Epithelial cell of esophagus (primary cell): Measurements from ENCODE around the gene SHTN1.

ENCODE experiments used
- DNase-seq: peaks from one replicate; pipeline ENCODE4 v3.0.0; 2010; ENCODE audit warnings: low read depth
- H3K4me3 ChIP-seq: 2 replicates; pipeline ENCODE4 v1.5.1; 2011; ENCODE audit warnings: mild to moderate bottlenecking, low read length, control low read depth
- TF ChIP-seq, protein P1 (sequence below): IDR thresholded peaks from 2 replicates; pipeline ENCODE4 v1.5.1; 2011; ENCODE audit warnings: low read depth, mild to moderate bottlenecking, low read length, control low read depth, inconsistent platforms; ENCODE audit not compliant: insufficient read depth; ENCODE audit errors: missing control alignments

Gene SHTN1

DNA sequence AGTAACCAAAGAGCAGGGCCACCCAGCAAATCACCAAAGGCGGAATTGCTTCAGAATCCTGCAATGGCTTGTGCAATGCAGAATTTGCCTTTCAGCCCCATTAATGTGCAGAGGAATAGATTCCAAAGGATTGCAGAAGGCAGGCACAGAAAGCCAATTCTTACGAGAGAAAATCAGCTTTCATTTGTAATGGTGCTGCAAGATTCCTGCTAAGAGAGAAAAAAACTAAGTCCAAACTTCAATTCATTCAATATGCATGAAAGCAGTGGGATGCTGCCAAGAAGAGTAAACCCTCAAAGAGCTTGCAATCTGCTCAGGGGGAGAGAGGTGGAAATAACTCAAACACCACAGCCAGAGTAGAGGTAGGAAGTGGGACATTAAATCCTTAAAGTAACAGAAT lies 85.3 kb downstream of the SHTN1 start:
- TF ChIP-seq, protein P1, sequence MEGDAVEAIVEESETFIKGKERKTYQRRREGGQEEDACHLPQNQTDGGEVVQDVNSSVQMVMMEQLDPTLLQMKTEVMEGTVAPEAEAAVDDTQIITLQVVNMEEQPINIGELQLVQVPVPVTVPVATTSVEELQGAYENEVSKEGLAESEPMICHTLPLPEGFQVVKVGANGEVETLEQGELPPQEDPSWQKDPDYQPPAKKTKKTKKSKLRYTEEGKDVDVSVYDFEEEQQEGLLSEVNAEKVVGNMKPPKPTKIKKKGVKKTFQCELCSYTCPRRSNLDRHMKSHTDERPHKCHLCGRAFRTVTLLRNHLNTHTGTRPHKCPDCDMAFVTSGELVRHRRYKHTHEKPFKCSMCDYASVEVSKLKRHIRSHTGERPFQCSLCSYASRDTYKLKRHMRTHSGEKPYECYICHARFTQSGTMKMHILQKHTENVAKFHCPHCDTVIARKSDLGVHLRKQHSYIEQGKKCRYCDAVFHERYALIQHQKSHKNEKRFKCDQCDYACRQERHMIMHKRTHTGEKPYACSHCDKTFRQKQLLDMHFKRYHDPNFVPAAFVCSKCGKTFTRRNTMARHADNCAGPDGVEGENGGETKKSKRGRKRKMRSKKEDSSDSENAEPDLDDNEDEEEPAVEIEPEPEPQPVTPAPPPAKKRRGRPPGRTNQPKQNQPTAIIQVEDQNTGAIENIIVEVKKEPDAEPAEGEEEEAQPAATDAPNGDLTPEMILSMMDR = no peak
- DNase-seq = no peak

DNA sequence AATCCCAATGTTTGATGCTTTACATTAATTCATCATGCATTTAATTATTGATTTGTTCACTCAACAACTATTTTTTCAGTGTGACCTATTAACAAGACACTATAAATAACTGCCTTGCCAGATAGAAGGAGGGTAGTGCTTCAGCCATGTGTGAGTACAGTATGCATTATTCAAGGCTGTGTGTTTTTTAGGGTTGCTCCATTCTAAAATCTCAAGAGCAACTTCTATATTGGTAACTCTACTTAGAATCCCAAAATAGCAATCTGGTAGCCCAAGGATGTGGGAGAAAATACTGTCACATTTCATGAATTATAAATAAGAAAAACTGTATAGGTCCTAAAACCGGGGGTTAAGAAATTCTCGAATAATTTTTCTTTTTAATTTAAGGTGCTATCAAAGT lies 85.8 kb downstream of the SHTN1 start:
- TF ChIP-seq, protein P1 = no peak
- no peak for DNase-seq
- no peak overlapping the region for H3K4me3 ChIP-seq

More for the DNA sequence above, 85.3 kb downstream of the SHTN1 start:
- no peak overlapping the region for H3K4me3 ChIP-seq

DNA sequence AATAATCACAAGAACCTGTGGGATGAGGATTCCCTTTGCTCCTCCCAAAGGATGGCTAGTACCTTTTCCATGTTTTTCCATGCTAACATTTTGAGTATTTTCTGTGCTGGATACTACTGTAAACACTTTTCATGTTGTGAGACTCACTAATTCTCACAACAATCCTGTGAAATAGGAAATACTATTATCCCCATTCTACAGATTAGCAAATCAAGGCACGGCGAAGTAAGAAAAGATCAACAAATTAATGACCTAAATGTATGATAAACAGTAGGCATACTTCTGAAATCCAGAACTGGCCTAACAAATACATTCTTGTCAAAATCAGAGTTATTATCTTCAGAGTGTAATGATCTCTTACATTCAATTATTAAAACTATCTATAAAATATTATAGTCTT lies 86.4 kb downstream of the SHTN1 start:
- no peak for DNase-seq
- TF ChIP-seq, protein P1 = no peak

DNA sequence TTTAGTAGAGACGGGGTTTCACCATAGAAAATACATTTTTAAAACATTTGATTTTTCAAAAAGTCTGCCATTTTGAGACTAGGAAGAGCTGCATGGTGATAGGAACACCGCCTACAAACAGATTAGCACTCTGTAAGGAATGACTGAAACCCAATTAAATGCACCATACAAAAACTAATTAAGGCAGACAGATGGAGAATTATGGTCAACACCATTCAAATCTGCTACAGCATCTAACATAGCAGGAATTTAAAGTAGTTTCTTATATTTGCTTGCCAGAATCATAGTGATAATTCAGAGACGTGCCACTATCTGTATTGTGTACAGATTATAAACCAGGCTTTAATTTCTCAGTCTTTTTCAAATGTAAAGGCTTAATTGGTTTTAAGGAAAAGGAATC lies 87.5 kb downstream of the SHTN1 start:
- no peak for DNase-seq
- TF ChIP-seq, protein P1 = no peak
- H3K4me3 ChIP-seq = no peak overlapping the region

More for the DNA sequence above, 86.4 kb downstream of the SHTN1 start:
- H3K4me3 ChIP-seq = no peak overlapping the region

DNA sequence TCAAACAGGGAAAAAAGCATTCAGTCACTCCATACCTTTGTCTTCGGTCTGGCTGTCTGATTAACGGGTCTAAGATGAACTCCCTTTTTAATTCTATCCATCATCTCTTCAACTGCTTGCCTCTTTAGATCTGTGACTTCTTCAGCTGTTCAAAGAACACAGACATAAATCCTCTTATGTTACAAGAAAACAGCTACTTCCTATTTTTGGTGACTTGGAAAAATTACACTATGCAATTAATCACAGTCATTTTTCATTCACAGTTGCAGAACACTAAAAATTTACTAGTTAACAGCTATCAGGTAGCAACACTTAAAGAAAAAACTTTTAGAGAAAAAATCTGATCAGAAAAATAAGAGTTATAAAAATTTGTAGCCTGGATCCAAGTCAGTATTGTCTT lies 89.6 kb downstream of the SHTN1 start:
- TF ChIP-seq, protein P1 = no peak
- no peak for DNase-seq
- H3K4me3 ChIP-seq = no peak overlapping the region

DNA sequence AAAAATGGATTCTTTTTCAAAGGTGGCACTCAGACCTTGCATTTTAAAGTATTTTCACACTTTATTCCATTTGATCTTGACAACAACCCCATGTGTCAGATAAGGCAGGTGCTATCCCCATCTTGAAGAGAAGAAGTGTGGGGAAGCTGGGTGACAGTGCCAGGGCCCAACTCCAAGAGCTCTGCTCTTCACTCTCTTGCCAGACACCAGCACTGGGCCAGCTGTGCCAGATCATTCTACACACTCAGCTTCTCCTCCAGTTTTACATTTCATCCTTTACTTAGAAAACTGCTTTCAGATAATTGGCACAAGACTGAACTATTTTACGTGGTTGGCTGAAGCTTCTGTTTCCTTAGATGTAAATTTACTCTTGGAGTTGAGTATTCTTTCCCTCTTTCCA lies 91.3 kb downstream of the SHTN1 start:
- TF ChIP-seq, protein P1 = no peak
- no peak overlapping the region for H3K4me3 ChIP-seq
- DNase-seq = no peak

DNA sequence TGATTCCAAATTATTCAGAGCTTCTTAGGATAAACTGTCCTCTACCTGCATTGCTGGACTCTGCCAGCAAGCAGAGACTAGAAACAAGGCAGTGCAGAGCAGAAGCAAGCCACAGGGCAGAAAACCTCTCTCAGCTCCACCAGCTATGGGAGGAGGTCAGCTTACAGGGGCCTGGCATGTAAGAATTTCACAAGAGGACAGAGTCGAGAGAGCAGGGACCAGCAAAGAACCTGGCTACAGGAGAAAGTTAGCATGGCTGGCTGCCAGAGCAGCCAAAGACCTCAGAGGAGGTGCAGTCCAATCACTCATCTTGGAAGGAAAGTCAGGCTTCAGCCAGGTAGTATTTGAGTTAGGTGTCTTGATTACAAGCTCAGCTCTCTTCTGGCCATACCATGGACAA lies 92.8 kb downstream of the SHTN1 start:
- TF ChIP-seq, protein P1 = no peak
- no peak for DNase-seq
- H3K4me3 ChIP-seq = no peak overlapping the region
